Measurements from ENCODE around the gene ISL2. TPM values are rescaled to one million over a fixed set of nuclear protein-coding genes. Genes with fewer than 3 reads are reported as not detected.

ISL2 gene
- total RNA-seq, 4 donors from 2014 or later, result 2.6 to 6.3 (median 3.8) TPM

- Histone ChIP-seq H3K4me3 (no peak overlapping the region), H3K36me3 (no peaks in the 10 kb centered on the region), H3K4me1 (no peaks in the 10 kb centered on the region), H3K27me3 (peaks cover 52% of the 10 kb centered on the region), H3K27ac (no peak overlapping the region), H3K9me3 (no peaks in the 10 kb centered on the region)
- ATAC-seq, result no peak
- TF ChIP-seq CTCF (IDR thresholded peaks at IDR 0.05), result no peak
- no peak for TF ChIP-seq EP300 (IDR thresholded peaks at IDR 0.05)
- no peak for TF ChIP-seq POLR2AphosphoS5 (IDR thresholded peaks at IDR 0.05)
- no peak for TF ChIP-seq POLR2A (IDR thresholded peaks at IDR 0.05)
- WGBS, 2 donors (ENCODE audit: low coverage in 1 of 2), result 71 to 75% methylated on average over 7 to 8 of the region's 8 CpGs
Observed at GRCh38 chr15:76327191-76328105, 9.1 kb upstream of the ISL2 start.

- Histone ChIP-seq H3K4me1 (no peaks in the 10 kb centered on the region), H3K27me3 (peaks cover 51% of the 10 kb centered on the region), H3K4me3 (no peak overlapping the region), H3K27ac (no peak overlapping the region), H3K36me3 (no peaks in the 10 kb centered on the region), H3K9me3 (no peaks in the 10 kb centered on the region)
- TF ChIP-seq EP300 (IDR thresholded peaks at IDR 0.05) (no peak), CTCF (IDR thresholded peaks at IDR 0.05) (no peak), POLR2A (IDR thresholded peaks at IDR 0.05) (no peak), POLR2AphosphoS5 (IDR thresholded peaks at IDR 0.05) (no peak)
- no peak for ATAC-seq
- WGBS, 2 donors (ENCODE audit: low coverage in 1 of 2), result 76 to 88% methylated on average over 7 to 8 of the region's 8 CpGs
Observed at GRCh38 chr15:76328106-76328696, 8.4 kb upstream of the ISL2 start.

GRCh38 chr15:76328958-76329357 lies 7.6 kb upstream of the ISL2 start:
- peaks cover 51% of the 10 kb centered on the region for H3K27me3 ChIP-seq
- no peak for ATAC-seq
- no peaks in the 10 kb centered on the region for H3K4me1 ChIP-seq
- WGBS, 2 donors (ENCODE audit: low coverage in 1 of 2), result 71 to 88% methylated on average over 3 to 4 of the region's 4 CpGs
- no peaks in the 10 kb centered on the region for H3K36me3 ChIP-seq
- no peak for TF ChIP-seq CTCF (IDR thresholded peaks at IDR 0.05)
- no peak for TF ChIP-seq POLR2AphosphoS5 (IDR thresholded peaks at IDR 0.05)
- TF ChIP-seq POLR2A (IDR thresholded peaks at IDR 0.05), result no peak
- no peak for TF ChIP-seq EP300 (IDR thresholded peaks at IDR 0.05)
- no peak overlapping the region for H3K27ac ChIP-seq
- H3K4me3 ChIP-seq, result no peak overlapping the region
- no peaks in the 10 kb centered on the region for H3K9me3 ChIP-seq

- H3K36me3 ChIP-seq, result no peaks in the 10 kb centered on the region
- ATAC-seq, result peak; percentile 81
- H3K27ac ChIP-seq, result no peak overlapping the region
- H3K4me1 ChIP-seq, result peaks cover 0 to 3% (median 0%) of the 10 kb centered on the region in 3 donors
- peaks cover 60% of the 10 kb centered on the region for H3K27me3 ChIP-seq
- 64 to 73% methylated on average over 3 to 4 of the region's 7 CpGs for WGBS, 2 donors (ENCODE audit: low coverage in 1 of 2)
- TF ChIP-seq POLR2AphosphoS5 (IDR thresholded peaks at IDR 0.05), result no peak
- no peak for TF ChIP-seq POLR2A (IDR thresholded peaks at IDR 0.05)
- peak in 3 of 4 experiments; percentile 27 to 67 (median 39) for TF ChIP-seq CTCF (IDR thresholded peaks at IDR 0.05)
- TF ChIP-seq EP300 (IDR thresholded peaks at IDR 0.05), result no peak
- H3K4me3 ChIP-seq, result no peak overlapping the region
- no peaks in the 10 kb centered on the region for H3K9me3 ChIP-seq
Observed at GRCh38 chr15:76330080-76330680, 6.4 kb upstream of the ISL2 start.

All from gastroesophageal sphincter (tissue), 4 donors.